Measurements from ENCODE around the gene ARSI.

ARSI gene

GRCh38 chr5:150302301-150303069 lies at the start of gene ARSI:
ARSI (minus strand) TSS chr5:150302905; CDS start chr5:150302373, 532 bp downstream.
- no peak for DNase-seq

DNA sequence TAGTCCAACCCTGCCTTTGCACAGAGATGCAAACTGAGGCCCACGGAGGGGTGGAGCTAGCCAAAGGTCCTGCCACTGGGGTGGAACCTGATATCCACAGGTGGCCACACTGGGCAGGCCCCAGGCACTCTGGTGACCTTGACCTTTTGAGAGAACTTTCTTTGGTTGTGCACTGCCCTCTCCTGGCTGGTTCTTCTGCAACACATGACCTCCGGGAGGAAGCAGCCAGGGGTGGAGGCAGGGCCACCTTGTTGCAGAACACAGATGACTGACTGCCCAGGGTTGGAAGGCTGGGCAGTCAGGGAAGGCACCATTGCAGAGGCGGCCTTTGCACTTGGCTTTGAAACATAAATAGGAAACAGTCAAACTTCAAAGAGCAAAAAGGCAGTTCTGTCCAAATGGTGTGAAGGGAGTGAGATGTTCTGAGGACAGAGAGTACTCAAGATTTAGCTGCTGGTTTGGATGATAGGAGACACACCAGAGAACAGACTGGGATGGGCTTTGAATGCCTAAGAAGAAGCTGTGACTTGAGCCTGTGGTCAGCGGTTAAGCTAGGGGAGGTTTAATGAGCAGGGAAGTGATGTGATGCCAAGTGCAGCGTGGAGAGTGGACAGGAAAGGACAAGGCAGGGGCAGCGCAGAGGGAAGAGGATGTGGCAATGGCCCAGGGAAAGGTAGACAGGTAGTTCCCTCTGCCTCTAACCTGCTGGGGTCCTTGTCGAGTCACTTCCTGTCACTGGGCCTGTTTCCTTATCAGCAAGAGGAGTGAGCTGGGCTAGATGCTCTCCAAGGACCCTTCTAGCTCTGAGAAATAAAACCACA lies 48.0 kb upstream of the ARSI start:
- no peak for DNase-seq

- DNase-seq, result no peak
These were observed 47.1 kb upstream of the ARSI start for GRCh38 chr5:150349681-150350275.

- no peak for DNase-seq
These were observed 44.7 kb upstream of the ARSI start for GRCh38 chr5:150347451-150347850.

GRCh38 chr5:150347003-150347402 lies 44.3 kb upstream of the ARSI start:
- no peak for DNase-seq

DNA sequence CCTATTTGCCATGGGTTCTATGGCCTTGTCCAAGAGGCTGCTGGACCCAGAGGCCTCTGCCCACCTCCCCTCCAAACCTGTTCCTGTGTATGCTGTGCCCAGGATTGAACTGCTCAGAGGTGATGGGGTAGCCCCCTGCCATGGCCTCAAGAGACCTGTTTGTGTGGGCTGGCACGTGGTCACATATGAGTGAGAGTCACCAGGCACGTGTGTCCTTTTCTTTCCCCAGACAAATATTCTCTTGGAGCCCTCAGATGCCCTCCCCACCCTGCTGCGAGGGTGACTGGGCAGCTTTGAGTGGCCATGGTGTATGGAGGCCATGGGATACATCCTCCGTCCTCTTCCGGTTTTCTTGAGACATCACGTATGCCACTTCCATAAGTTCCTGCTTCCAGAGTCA lies 43.9 kb upstream of the ARSI start:
- no peak for DNase-seq

- DNase-seq, result no peak
These were observed 43.0 kb upstream of the ARSI start for GRCh38 chr5:150345716-150346115.

DNA sequence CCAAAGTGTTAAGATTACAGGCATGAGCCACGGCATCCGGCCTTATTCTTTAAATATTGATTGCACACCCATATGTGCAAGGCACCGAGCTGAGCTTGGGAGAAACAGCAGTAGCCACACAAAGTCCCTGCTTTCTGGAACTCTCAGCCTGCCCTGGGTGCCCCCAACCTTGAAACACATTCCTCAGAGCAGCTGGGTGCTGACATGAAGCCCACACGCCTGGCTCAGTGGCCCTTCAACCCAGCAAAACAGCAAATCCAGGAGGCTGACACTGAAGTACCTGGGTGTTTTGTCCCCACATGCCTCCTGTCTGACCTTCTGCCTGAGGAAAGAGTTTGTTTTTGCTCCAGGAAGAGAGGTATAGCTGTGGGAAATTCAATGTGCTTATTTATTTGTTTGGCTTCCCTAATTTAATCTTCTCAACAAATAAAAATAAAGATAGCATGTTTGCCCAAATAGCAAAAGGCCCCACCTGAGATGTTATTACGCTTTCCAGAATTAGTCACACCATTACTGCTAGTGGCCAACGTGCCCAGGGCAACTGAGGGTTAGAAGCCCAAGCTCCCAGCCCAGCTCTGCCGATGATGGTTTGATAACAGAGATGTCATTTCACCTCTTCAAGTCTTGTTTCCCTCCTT lies 41.4 kb upstream of the ARSI start:
- DNase-seq, result no peak

DNA sequence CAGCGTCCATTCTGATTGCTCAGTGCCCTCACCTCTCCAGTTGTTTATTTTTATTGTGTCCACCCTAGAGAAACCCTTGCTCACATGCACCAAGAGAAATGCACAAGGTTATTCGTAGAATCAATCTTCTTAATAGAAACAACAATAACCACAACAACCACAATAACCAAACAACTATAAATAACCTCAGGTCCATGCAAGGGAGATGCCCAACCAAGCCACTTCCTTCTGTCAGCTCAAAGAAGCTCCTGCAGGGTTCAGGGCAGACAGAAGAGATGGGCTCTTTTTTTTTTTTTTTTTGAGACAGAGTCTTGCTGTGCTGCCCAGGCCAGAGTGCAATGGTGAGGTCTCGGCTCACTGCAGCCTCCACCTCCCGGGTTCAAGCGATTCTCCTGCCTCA lies 39.9 kb upstream of the ARSI start:
- DNase-seq, result no peak

DNA sequence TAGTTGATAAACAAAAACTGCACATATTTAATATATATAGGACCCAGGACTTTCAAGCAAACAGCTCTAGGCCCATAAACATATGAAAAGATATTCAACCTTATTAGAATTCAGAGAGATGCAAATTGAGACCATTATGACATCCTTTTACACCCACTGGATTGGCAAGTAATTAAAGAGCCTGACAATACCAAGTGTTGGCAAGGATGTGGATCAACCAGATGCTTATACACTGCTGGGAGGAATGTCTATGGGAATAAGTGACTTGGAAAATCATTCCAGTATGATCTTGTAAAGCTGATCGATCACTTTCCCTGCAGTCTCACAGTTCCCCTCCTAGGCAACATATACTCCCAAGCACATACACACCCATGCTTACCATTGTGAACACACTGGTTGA lies 39.3 kb upstream of the ARSI start:
- DNase-seq, result no peak

GRCh38 chr5:150341331-150341730 lies 38.6 kb upstream of the ARSI start:
- no peak for DNase-seq

DNA sequence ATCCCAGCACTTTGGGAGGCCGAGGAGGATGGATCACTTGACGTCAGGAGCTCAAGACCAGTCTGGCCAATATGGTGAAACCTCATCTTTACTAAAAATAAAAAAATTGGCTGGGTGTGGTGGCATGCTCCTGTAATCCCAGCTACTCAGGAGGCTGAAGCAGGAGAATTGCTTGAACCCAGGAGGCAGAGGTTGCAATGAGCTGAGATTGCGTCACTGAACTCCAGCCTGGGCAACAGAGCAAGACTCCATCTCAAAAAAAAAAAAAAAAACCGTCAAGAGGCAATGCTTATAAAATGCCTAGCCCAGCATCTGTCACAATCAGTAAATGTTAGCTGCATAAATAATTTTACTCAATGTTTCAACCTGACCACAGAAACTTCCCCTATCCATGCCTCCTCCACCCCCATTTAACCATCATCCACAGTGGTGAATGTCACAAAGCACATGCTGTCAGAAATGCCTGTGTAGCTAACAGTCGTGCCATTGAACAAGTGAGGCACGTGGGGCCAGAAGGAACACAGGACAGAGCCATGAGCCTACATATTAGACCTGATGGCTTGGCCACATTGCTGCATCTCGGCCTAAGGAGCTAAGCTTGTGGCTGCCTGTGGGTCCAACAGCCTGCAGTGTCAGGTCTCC lies 38.0 kb upstream of the ARSI start:
- no peak for DNase-seq

DNA sequence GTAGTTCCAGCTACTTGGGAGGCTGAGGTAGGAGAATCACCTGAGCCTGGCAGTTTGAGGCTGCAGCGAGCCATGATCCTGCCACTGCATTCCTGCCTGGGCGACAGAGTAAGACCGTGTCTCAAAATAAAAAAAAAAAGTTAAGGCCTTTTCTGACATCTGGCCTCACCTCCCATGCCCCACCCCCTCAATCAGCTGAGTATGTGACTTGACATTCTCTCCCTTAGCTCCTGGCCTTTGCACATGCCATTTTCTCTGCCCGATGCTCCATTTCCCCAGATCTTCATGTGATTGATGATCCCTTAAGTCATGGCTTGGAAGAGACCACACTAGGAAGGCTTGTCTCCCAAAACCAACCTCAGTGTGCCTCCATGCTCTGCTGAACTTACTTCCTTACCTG lies 37.1 kb upstream of the ARSI start:
- DNase-seq, result no peak

GRCh38 chr5:150339165-150339564 lies 36.5 kb upstream of the ARSI start:
- no peak for DNase-seq

DNA sequence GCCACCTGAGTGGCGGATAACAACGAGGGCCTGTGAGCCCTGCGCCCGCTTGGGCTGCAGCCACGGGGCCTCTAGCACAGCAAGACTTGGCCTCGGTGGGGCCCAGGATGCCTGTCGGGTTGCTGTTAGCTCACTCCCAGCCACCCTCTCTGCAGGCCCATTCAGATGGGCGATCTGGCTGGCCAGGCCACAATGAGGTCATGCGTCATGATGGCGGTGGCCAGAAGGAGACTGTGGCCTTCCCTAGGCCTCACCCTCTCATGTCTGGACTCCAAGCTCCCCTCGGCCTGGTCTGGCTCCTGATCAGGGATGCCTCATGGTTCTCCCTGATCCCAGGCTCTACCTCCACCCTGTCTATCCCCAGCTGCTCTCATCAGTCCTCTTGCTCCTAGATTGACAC lies 35.8 kb upstream of the ARSI start:
- DNase-seq, result no peak

DNA sequence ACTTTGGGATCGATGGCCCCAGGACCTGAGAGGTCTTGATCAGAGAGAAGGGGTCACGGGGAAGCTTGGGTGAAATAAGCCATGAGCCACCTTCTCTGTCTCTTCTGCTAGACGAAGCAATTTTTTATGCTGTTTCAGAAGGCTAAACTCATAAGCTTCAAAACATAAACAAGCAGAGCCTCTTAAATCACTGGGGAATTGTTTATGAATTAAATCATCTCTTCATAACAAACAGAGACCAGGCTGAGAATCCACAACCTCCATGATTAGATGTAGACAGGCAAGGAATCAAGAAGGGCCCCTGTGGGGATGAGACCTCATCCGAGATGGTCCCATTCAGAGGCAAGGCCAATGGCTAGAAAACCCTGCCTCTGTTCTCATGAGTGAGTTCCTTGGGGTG lies 33.1 kb upstream of the ARSI start:
- DNase-seq, result no peak

GRCh38 chr5:150333400-150333799 lies 30.7 kb upstream of the ARSI start:
- DNase-seq, result no peak

GRCh38 chr5:150329881-150330876 lies 27.5 kb upstream of the ARSI start:
- DNase-seq, result no peak

- DNase-seq, result no peak
These were observed 26.3 kb upstream of the ARSI start for GRCh38 chr5:150329038-150329437.

- no peak for DNase-seq
These were observed 25.8 kb upstream of the ARSI start for GRCh38 chr5:150328515-150328914.

GRCh38 chr5:150327139-150327538 lies 24.4 kb upstream of the ARSI start:
- no peak for DNase-seq

GRCh38 chr5:150326707-150327106 lies 24.0 kb upstream of the ARSI start:
- no peak for DNase-seq
